Right atrium auricular region (tissue), 2 donors: ENCODE results near the gene DIP2A. TPM values are rescaled to one million over a fixed set of nuclear protein-coding genes. Genes with fewer than 3 reads are reported as not detected.

ENCODE experiments used
- DNase-seq: peaks from one replicate; pipeline ENCODE4 v3.0.0-alpha.2; 2019; ENCODE audit warnings: low spot score
- H3K27ac ChIP-seq, 2 donors: fragments of 200-600 bp; sonication (generic); 1 replicate in 1 of 2; 2 replicates in 1 of 2; pipeline ENCODE4 v1.5.1; 2016 to 2019
- H3K27me3 ChIP-seq, 2 donors: fragments of 200-600 bp; sonication (generic); one replicate each; pipeline versions ENCODE4 v1.5.1 to v1.6.0; 2017 to 2019
- H3K36me3 ChIP-seq: fragments of 200-600 bp; sonication (generic); one replicate; pipeline ENCODE4 v1.5.1; 2016
- H3K4me1 ChIP-seq, 2 donors: fragments of 200-600 bp; sonication (generic); one replicate each; pipeline versions ENCODE4 v1.5.1 to v1.6.0; 2017 to 2019
- H3K4me3 ChIP-seq, 2 donors: fragments of 200-600 bp; sonication (generic); 1 replicate in 1 of 2; 2 replicates in 1 of 2; pipeline ENCODE4 v1.5.1; 2017 to 2019; ENCODE audit warnings: mild to moderate bottlenecking in 1 of 2, moderate library complexity in 1 of 2
- H3K9me3 ChIP-seq, 2 donors: fragments of 200-600 bp; sonication (generic); one replicate each; pipeline ENCODE4 v1.5.1; 2019
- CTCF ChIP-seq, 2 donors: fragments of 200-600 bp; sonication (generic); IDR thresholded peaks; one replicate each; pipeline ENCODE4 v1.5.1; 2019; ENCODE audit warnings: antibody characterized with exemption in 2 of 2
- total RNA-seq, 2 donors: library from RNA; depleted of rRNA; stranded (reverse); fragments of >200 nt; gene quantifications; one replicate each; pipeline ENCODE4 v1.1.0, GENCODE V29; 2016

Gene DIP2A
- total RNA-seq, 2 donors from 2014 or later, result 18.1 to 25.9 TPM

DNA sequence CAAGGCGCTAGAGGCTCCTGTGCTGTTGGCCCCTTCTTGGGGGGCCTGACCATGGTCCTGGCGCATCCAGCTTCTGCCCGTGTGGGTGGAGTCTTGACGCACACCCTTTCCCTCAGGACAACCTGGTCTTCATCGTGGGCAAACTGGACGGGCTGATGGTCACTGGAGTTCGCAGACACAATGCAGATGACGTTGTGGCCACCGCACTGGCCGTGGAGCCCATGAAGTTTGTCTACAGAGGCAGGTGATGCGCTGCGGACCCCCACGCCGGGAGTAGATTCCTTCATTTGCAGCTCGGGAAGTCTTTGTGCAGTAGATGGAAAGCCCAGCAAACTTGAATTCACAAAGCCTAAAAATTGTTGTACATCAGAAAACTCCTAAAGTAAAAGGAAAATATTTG lies 88.1 kb downstream of the DIP2A start:
- Histone ChIP-seq H3K27me3 (no peaks in the 10 kb centered on the region), H3K9me3 (no peaks in the 10 kb centered on the region), H3K4me3 (no peak overlapping the region), H3K27ac (no peak overlapping the region), H3K36me3 (peaks cover 84% of the 10 kb centered on the region), H3K4me1 (no peaks in the 10 kb centered on the region)
- DNase-seq, result no peak
- no peak for TF ChIP-seq CTCF (IDR thresholded peaks at IDR 0.05)

DNA sequence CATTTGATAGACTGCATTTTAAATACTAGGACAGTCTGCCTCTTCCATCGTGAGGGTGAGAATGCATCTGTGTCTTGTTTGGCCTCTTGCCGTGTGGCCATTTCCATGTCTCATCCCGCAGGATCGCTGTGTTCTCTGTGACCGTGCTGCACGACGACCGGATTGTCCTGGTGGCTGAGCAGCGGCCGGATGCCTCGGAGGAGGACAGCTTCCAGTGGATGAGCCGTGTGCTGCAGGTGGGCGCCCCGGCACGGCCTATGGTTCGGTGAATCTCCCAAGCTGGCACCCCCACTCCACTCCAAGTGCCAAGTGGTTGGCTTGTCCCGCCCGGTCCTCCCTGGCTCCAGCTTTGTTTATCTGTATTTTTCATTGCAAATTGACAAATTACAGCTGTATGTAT lies 91.0 kb downstream of the DIP2A start:
- TF ChIP-seq CTCF (IDR thresholded peaks at IDR 0.05), result no peak
- no peaks in the 10 kb centered on the region for H3K9me3 ChIP-seq
- no peak overlapping the region for H3K4me3 ChIP-seq
- peak; percentile 54 for DNase-seq
- peaks cover 75% of the 10 kb centered on the region for H3K36me3 ChIP-seq
- H3K27me3 ChIP-seq, result no peaks in the 10 kb centered on the region
- H3K4me1 ChIP-seq, result no peaks in the 10 kb centered on the region
- no peak overlapping the region for H3K27ac ChIP-seq

GRCh38 chr21:46550116-46550941 lies 91.6 kb downstream of the DIP2A start:
- Histone ChIP-seq H3K27me3 (no peaks in the 10 kb centered on the region), H3K27ac (no peak overlapping the region), H3K36me3 (peaks cover 75% of the 10 kb centered on the region), H3K4me3 (no peak overlapping the region), H3K9me3 (no peaks in the 10 kb centered on the region), H3K4me1 (peaks cover 0 to 4% of the 10 kb centered on the region in 2 donors)
- DNase-seq, result peak; percentile 38
- TF ChIP-seq CTCF (IDR thresholded peaks at IDR 0.05), result no peak

DNA sequence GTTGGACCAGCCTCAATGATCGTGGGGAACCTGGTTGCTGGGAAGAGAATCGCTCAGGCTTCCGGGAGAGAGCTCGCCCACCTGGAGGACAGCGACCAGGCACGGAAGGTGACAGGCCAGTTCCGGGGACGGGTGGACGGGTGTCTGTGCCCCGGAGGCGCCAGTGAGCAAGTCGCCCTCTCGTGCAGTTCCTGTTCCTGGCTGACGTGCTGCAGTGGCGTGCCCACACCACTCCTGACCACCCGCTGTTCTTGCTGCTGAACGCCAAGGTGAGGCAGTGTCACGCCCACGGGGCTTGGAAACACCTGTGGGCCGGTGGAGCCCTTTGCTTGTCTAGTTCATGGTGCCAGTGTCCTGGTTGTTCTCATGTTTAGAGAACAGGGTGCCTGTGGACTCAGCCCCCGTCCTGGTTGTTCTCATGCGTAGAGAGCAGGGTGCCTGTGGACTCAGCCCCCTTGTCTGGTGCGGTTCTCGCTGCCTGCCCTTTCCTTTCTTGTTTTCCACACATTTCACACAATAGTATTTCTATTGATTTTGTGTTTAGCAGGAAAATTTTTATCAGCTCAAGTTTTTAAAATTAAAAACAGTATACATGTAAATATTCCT lies 93.0 kb downstream of the DIP2A start:
- DNase-seq, result peak; percentile 55
- no peaks in the 10 kb centered on the region for H3K27me3 ChIP-seq
- H3K9me3 ChIP-seq, result no peaks in the 10 kb centered on the region
- peaks cover 0 to 7% of the 10 kb centered on the region in 2 donors for H3K4me1 ChIP-seq
- TF ChIP-seq CTCF (IDR thresholded peaks at IDR 0.05), result no peak
- peaks cover 61% of the 10 kb centered on the region for H3K36me3 ChIP-seq
- no peak overlapping the region for H3K4me3 ChIP-seq
- H3K27ac ChIP-seq, result peak overlapping the region in 1 of 2 donors; percentile 8

DNA sequence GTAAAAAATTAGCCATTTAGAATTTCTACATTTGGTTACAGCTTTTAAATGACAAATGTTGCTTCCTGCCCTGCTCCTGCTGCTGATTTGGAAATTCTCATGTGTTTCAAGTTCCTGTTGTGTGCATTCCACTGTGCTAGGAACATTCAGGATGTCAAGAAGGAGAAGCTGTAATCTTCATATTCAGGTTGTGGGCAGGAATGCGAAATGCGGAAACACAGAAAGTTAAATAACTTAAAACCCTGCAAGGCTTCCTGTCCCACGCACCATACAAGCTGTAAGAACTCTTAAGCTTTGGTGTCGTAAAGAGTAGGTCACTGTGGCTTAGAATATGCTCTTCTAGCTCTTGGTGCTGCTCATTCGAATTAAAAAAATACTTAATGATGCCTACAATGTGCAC lies 93.6 kb downstream of the DIP2A start:
- peak; percentile 54 for DNase-seq
- H3K4me1 ChIP-seq, result peaks cover 0 to 7% of the 10 kb centered on the region in 2 donors
- TF ChIP-seq CTCF (IDR thresholded peaks at IDR 0.05), result no peak
- H3K27ac ChIP-seq, result peak overlapping the region in 1 of 2 donors; percentile 8
- H3K4me3 ChIP-seq, result no peak overlapping the region
- H3K9me3 ChIP-seq, result no peaks in the 10 kb centered on the region
- no peaks in the 10 kb centered on the region for H3K27me3 ChIP-seq
- H3K36me3 ChIP-seq, result peaks cover 60% of the 10 kb centered on the region
